ENCODE data around the gene ACAP2.
"Not testable (repeated sequence)": the region's sequence is repeated elsewhere in the genome, so short reads cannot be mapped to it uniquely, and the experiment has no call there.

Gene ACAP2

GRCh38 chr3:195442573-195443390 is at the start of gene ACAP2:
ACAP2 (minus strand) TSS chr3:195443020; CDS start chr3:195442847, 173 bp downstream.
- peak; percentile 98 for DNase-seq (ENCODE audit: low spot score)

- no peak for DNase-seq (ENCODE audit: low spot score)
Observed at GRCh38 chr3:195475614-195476013, 32.8 kb upstream of the ACAP2 start.

GRCh38 chr3:195475116-195475515 is 32.3 kb upstream of the ACAP2 start:
- DNase-seq (ENCODE audit: low spot score): not testable (repeated sequence)

- DNase-seq (ENCODE audit: low spot score): no peak
Observed at GRCh38 chr3:195468841-195469240, 26.0 kb upstream of the ACAP2 start.

GRCh38 chr3:195468391-195468776 is 25.6 kb upstream of the ACAP2 start:
- no peak for DNase-seq (ENCODE audit: low spot score)

- DNase-seq (ENCODE audit: low spot score): no peak
Observed at GRCh38 chr3:195467641-195468390, 25.0 kb upstream of the ACAP2 start.

GRCh38 chr3:195466251-195466650 is 23.4 kb upstream of the ACAP2 start:
- DNase-seq (ENCODE audit: low spot score): no peak

GRCh38 chr3:195462922-195463321 is 20.1 kb upstream of the ACAP2 start:
- DNase-seq (ENCODE audit: low spot score): not testable (repeated sequence)

GRCh38 chr3:195462308-195462610 is 19.4 kb upstream of the ACAP2 start:
- no peak for DNase-seq (ENCODE audit: low spot score)

- no peak for DNase-seq (ENCODE audit: low spot score)
Observed at GRCh38 chr3:195461594-195462307, 18.9 kb upstream of the ACAP2 start.

GRCh38 chr3:195460091-195460713 is 17.4 kb upstream of the ACAP2 start:
- DNase-seq (ENCODE audit: low spot score): peak; percentile 41

- DNase-seq (ENCODE audit: low spot score): peak; percentile 75
Observed at GRCh38 chr3:195458316-195458717, 15.5 kb upstream of the ACAP2 start.

GRCh38 chr3:195455789-195456188 is 13.0 kb upstream of the ACAP2 start:
- DNase-seq (ENCODE audit: low spot score): no peak

GRCh38 chr3:195453236-195453635 is 10.4 kb upstream of the ACAP2 start:
- no peak for DNase-seq (ENCODE audit: low spot score)

GRCh38 chr3:195451373-195452015 is 8.7 kb upstream of the ACAP2 start:
- no peak for DNase-seq (ENCODE audit: low spot score)

- no peak for DNase-seq (ENCODE audit: low spot score)
Observed at GRCh38 chr3:195450731-195451229, 8.0 kb upstream of the ACAP2 start.

- DNase-seq (ENCODE audit: low spot score): no peak
Observed at GRCh38 chr3:195448205-195448875, 5.5 kb upstream of the ACAP2 start.

- DNase-seq (ENCODE audit: low spot score): no peak
Observed at GRCh38 chr3:195447201-195447600, 4.4 kb upstream of the ACAP2 start.

- DNase-seq (ENCODE audit: low spot score): no peak
Observed at GRCh38 chr3:195446359-195446758, 3.5 kb upstream of the ACAP2 start.

GRCh38 chr3:195445885-195446284 is 3.1 kb upstream of the ACAP2 start:
- DNase-seq (ENCODE audit: low spot score): no peak

GRCh38 chr3:195443391-195443989 is 670 bp upstream of the ACAP2 start:
- DNase-seq (ENCODE audit: low spot score): no peak
